Colon (tissue), 2 donors: ENCODE measurements around the gene SEMA3F.
"Not testable (repeated sequence)": the region's sequence is repeated elsewhere in the genome, so short reads cannot be mapped to it uniquely, and the experiment has no call there.

Source experiments
- FAIRE-seq: peaks from 2 replicates; lab custom pipeline; 2012; peaks lifted over from hg19 to GRCh38; lab: Jason Lieb, UNC
- donor health status: control.
- donor health status: control.

SEMA3F gene

GRCh38 chr3:50193746-50194127, 38.6 kb downstream of the SEMA3F start:
- no peak for FAIRE-seq

- FAIRE-seq: no peak
Measured at GRCh38 chr3:50194128-50194902, 39.2 kb downstream of the SEMA3F start.

DNA sequence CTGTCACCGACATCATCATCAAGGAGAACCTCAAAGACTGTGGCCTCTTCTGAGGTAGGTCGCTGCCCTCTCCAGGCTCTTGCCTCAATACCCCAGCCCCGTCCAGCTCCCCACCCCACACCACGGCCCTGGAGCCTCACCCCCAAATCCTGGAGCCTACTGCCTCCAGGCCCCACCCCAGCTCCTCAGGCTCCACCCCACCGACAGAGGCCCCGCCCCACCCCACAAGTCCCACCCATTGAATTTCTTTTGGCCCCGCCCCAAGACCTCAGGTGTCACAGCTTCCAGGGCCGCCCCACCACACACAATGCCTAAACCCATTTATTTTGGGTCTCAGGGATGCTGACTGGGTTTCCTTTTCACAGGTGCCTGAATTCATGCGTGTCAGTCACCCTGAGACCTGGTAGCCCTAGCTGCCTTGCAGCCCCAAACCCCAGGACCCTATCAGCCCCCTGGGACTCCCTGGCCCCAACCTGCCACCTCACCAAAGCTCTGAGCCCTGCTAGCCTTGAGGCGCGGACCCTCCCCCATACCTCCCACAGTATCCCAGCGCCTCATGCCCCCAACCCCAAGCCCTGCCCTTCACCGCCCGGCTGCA, 39.9 kb downstream of the SEMA3F start:
- FAIRE-seq: no peak

- FAIRE-seq: no peak
Measured at GRCh38 chr3:50195501-50196252, 40.6 kb downstream of the SEMA3F start.

- FAIRE-seq: no peak
Measured at GRCh38 chr3:50196253-50196801, 41.2 kb downstream of the SEMA3F start.

DNA sequence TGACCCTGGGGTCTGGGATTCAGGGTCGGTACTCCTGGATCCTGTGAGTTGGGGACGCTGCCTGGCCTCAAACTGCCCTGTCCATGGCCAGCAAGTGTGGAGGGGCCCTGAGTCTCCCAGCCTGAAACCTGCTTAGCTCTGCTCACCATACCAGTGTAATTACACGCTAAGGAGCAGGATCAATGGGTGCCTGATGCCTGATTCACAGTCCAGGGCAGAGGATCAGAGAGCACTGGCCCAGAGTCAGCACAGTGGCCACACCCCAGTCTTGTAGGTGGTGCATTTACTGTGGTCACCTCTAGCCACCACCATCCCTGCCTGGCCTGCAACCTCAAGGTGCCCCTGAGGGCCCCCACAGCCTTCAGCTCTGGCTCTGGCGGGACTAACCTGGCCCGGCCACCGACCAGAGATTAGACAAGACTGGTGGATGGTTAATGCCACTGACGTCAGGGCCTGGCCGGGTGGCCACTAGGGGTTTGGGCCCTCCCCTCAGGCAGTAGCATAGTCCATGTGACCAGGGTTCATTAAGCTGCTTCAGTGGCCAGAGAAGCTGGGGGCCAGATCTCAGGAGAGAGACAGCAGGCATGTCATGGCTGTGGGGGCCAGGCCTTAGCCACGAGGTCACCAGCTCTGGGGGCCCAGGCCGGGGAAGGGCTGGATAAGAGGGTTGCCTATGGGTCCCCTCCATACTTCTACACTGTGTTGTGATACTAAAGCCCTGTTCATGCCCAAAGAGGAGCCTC, 46.6 kb downstream of the SEMA3F start:
- FAIRE-seq: no peak

DNA sequence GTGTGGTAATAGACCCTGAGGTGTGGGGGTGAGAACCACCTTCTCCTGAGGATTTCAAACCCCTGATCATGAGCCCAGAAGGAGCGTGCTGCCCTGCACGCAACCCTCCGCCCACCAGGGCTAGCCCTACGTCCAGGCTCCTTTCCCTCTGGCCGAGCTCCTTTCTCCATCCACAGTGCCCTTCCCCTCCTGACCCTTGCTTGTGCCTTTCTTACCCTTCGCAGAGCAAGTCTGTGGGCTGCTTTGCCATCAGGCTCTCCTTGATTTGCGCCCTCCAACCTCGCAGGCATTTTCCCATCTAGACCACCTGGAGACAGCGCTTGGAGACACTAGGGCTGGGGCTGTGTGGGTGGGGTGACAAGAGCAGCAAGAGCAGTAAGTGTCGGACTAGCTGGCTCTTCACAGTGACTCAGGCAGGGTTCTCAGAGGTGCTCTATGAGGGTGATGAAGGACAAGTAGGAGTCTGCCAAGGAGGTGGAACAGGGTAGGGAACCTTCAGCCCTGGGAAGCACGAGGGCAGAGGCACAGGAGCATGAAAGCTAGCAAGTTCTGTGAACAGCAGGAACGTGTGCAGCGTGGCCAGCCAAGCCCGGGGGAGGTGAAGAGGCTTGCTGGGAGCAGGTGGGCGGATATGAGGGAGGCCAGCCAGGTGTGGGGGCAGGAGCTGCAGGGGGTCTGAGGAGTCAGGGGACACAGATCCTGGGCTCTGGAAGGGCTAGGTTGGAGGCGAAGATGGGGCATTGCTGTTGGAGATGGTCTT, 47.4 kb downstream of the SEMA3F start:
- FAIRE-seq: no peak

- no peak for FAIRE-seq
Measured at GRCh38 chr3:50203113-50203808, 48.1 kb downstream of the SEMA3F start.

GRCh38 chr3:50203809-50204803, 49.0 kb downstream of the SEMA3F start:
- FAIRE-seq: no peak

- FAIRE-seq: no peak
Measured at GRCh38 chr3:50204804-50205412, 49.8 kb downstream of the SEMA3F start, which contains the start of gene SLC38A3. Gene SLC38A3, plus strand, starts transcription at chr3:50205271. Its CDS starts 8,929 bp downstream, at chr3:50214200.

GRCh38 chr3:50205413-50206276, 50.5 kb downstream of the SEMA3F start:
- FAIRE-seq: no peak

- FAIRE-seq: no peak
Measured at GRCh38 chr3:50207359-50208042, 52.4 kb downstream of the SEMA3F start.

DNA sequence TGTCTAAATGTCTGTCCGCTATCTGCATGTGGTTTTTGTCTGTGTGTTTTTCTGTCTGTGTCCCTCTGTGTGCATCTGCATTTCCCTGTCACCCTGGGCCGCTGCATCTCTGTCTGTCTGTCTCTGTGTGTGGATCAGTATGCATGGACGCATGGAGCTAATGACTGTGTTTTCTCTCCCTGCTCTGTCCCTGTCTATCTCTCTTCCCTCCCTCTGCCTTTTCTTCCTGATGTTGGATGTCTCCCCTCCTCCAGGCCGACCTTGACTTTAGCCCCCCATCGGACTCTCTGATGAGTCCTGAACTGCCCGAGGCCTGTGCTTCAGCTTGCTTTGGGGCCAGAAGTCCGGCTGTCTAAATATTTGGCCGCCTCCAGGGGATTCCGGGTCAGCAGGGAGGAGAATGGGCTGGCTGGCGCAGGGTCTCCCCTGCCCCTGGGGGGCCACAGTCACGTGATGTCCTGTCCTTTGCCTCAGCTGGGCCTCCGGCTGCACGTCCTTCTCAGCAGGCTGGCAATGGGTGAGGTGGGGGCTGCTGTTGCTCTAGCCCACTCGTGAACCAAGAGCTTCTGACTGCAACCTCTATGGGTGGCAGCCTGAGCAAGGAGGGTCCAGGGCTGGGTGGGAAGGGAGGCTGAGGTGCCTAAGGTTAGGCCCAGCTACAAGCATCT, 53.7 kb downstream of the SEMA3F start:
- no peak for FAIRE-seq

- FAIRE-seq: no peak
Measured at GRCh38 chr3:50210176-50210509, 55.0 kb downstream of the SEMA3F start.

- no peak for FAIRE-seq
Measured at GRCh38 chr3:50210510-50211367, 55.6 kb downstream of the SEMA3F start.

- not testable (repeated sequence) for FAIRE-seq
Measured at GRCh38 chr3:50211368-50211717, 56.2 kb downstream of the SEMA3F start.
